Duodenal mucosa (tissue), 2 donors: Measurements from ENCODE around the gene PSMD14.
"Not testable (repeated sequence)": the region's sequence is repeated elsewhere in the genome, so short reads cannot be mapped to it uniquely, and the experiment has no call there.

ENCODE experiments used
- H3K27ac ChIP-seq: one replicate; pipeline ENCODE4 v1.7.0; 2013; ENCODE audit warnings: low read depth, low read length
- H3K27me3 ChIP-seq, 2 donors: one replicate each; pipeline ENCODE4 v1.7.0; 2013; ENCODE audit warnings: low read length in 2 of 2, control low read depth in 1 of 2; ENCODE audit not compliant: insufficient read depth in 2 of 2, control insufficient read depth in 1 of 2
- H3K36me3 ChIP-seq, 2 donors: one replicate each; pipeline ENCODE4 v1.7.0; 2013; ENCODE audit warnings: low read length in 2 of 2, control low read depth in 1 of 2; ENCODE audit not compliant: insufficient read depth in 2 of 2, control insufficient read depth in 1 of 2
- H3K4me1 ChIP-seq, 2 donors: one replicate each; pipeline ENCODE4 v1.7.0; 2013; ENCODE audit warnings: low read length in 2 of 2, control low read depth in 1 of 2; ENCODE audit not compliant: insufficient read depth in 2 of 2, control insufficient read depth in 1 of 2
- H3K4me3 ChIP-seq, 2 donors: one replicate each; pipeline ENCODE4 v1.7.0; 2013; ENCODE audit warnings: low read length in 2 of 2, low read depth in 1 of 2
- H3K9ac ChIP-seq, 2 donors: one replicate each; pipeline ENCODE4 v1.7.0; 2013; ENCODE audit warnings: low read length in 2 of 2, low read depth in 1 of 2
- H3K9me3 ChIP-seq, 2 donors: one replicate each; pipeline ENCODE4 v1.7.0; 2013; ENCODE audit warnings: low read length in 2 of 2, control low read depth in 1 of 2; ENCODE audit not compliant: control insufficient read depth in 1 of 2

The PSMD14 gene

DNA sequence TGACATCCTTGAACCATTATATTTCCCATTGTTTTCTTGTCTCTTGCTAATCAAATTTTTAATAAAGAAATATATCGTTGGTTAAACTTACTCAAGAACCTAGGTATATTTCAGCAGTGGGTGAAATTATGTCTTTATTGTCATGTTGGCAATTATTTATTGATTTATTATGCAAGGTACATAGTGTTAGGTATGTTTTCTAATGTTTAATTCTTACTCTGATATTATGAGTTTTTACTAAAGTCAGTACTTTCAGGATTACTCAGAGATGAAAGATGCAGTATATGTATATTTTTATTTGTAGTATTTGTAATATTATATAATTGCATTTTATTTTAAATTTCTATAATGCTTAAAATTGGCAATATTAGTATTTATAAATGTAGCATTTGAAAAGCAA is 46.9 kb downstream of the PSMD14 start:
- H3K9me3 ChIP-seq, result no peaks in the 10 kb centered on the region
- H3K36me3 ChIP-seq, result no peaks in the 10 kb centered on the region
- no peak overlapping the region for H3K27ac ChIP-seq
- no peak overlapping the region for H3K4me3 ChIP-seq
- no peak overlapping the region for H3K9ac ChIP-seq
- no peaks in the 10 kb centered on the region for H3K27me3 ChIP-seq
- H3K4me1 ChIP-seq, result peaks cover 0 to 4% of the 10 kb centered on the region in 2 donors

DNA sequence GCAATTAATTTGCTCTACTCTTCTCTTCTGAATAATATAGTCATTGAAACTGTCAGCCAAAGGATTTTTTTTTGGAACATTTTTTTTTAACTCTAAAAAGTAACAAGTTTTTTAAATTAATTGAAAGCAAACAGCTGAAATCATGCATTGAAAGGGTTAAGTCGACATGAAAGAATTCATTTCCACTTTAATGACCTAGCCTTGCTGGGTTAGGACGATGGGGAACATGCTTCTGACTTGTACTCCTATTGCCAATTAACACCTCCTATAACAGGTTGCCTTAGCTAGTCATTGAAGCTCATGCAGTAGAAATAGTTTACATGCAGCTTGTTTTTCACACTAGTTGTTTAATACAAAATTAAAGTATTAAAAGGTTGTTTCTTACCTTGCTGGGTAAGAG is 47.8 kb downstream of the PSMD14 start:
- no peaks in the 10 kb centered on the region for H3K9me3 ChIP-seq
- no peaks in the 10 kb centered on the region for H3K36me3 ChIP-seq
- H3K9ac ChIP-seq, result no peak overlapping the region
- no peaks in the 10 kb centered on the region for H3K4me1 ChIP-seq
- no peaks in the 10 kb centered on the region for H3K27me3 ChIP-seq
- H3K27ac ChIP-seq, result no peak overlapping the region
- no peak overlapping the region for H3K4me3 ChIP-seq

DNA sequence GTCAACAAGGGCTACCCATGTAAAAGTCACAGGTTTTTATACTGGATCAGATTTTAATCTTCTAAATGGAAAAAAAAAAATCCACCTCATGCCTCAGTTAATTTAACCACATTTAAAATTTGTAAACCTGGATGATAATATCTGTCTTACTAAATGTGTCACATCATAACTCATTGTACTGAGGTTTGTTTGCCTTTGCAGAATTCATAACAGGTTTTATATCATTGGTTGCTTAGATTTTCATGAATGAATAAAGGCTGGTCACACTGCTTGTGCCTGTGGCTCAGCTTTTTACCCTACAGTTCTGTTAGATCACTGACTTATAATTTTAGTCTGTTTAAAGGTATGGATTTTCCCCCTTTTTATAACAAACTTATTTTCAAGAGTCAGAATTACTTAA is 48.9 kb downstream of the PSMD14 start:
- peaks cover under 1 to 7% of the 10 kb centered on the region in 2 donors for H3K9me3 ChIP-seq
- no peak overlapping the region for H3K9ac ChIP-seq
- H3K4me1 ChIP-seq, result no peaks in the 10 kb centered on the region
- no peaks in the 10 kb centered on the region for H3K27me3 ChIP-seq
- H3K4me3 ChIP-seq, result no peak overlapping the region
- H3K27ac ChIP-seq, result no peak overlapping the region
- H3K36me3 ChIP-seq, result no peaks in the 10 kb centered on the region

DNA sequence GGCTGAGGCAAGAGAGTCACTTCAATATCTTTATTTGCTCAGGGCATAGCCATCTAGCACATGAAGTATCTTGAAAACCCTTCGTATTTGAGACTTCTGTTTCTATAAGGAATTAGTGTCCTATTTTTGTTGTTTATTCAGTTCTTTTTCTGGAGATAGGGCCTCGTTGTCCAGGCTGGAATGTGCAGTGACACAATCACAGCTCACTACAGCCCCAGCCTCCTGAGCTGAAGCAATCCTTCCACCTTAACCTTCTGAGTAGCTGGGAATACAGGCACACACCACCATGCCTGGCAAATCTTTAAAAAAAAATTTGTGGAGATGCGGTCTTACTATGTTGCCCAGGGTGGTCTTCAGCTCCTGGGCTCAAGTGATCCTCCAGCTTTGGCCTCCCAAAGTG is 50.6 kb downstream of the PSMD14 start:
- Histone ChIP-seq H3K4me1 (no peaks in the 10 kb centered on the region), H3K27me3 (no peaks in the 10 kb centered on the region), H3K9me3 (peaks cover 6 to 18% of the 10 kb centered on the region in 2 donors), H3K9ac (no peak overlapping the region), H3K36me3 (peaks cover 0 to 6% of the 10 kb centered on the region in 2 donors), H3K27ac (no peak overlapping the region), H3K4me3 (no peak overlapping the region)

DNA sequence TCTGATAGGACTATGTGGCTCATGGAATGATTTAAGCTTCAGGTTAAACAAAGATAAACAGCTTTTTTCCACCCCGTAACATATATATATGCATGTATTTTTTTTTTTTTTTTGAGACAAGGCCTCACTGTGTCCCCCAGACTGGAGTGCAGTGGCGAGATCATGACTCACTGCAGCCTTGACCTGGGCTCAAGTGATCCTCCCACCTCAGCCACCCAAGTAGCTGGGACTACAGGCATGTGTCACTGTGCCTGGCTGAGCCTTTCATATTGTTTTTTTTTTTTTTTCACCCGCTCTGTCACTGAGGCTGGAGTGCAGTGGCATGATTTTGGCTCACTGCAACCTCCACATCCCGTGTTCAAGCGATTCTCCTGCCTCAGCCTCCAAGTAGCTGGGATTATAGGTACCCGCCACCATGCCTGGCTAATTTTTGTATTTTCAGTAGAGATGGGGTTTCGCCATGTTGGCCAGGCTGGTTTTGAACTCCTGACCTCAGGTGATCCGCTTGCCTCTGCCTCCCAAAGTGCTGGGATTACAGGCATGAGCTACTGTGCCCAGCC is 52.0 kb downstream of the PSMD14 start:
- H3K27me3 ChIP-seq, H3K27ac ChIP-seq, H3K4me3 ChIP-seq, H3K36me3 ChIP-seq, H3K4me1 ChIP-seq, H3K9ac ChIP-seq: not testable (repeated sequence)
- H3K9me3 ChIP-seq, result peaks cover 6 to 18% of the 10 kb centered on the region in 2 donors

DNA sequence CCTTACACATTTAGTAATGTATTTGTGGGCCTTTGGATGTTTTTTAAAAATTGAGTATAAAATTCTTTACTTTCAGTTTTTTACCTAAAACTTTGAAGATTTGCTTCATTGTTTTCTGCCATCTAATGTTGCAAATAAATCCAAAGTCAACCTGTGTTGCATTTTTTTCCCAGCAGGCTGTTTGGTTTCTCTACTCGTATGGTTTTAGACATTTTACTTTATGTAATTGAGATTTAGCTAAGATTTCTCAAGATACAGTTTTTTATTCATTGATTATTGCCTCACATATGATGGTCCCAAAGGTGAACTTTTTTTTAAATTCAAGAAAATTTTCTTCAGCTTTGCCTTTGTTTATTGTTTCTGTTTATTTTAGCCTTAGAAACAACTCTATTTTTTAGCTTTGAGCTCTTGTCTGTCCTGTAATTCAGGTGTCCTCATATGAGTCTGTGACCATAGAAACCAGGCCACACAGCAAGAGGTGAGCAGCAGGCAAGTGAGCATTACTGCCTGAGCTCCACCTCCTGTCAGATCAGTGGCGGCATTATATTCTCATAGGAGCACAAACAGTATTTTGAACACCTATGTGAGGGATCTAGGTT is 54.4 kb downstream of the PSMD14 start:
- Histone ChIP-seq H3K27me3 (no peaks in the 10 kb centered on the region), H3K9ac (no peak overlapping the region), H3K9me3 (peaks cover 6 to 18% of the 10 kb centered on the region in 2 donors), H3K27ac (no peak overlapping the region), H3K4me3 (no peak overlapping the region), H3K36me3 (peaks cover 0 to 6% of the 10 kb centered on the region in 2 donors), H3K4me1 (no peaks in the 10 kb centered on the region)

DNA sequence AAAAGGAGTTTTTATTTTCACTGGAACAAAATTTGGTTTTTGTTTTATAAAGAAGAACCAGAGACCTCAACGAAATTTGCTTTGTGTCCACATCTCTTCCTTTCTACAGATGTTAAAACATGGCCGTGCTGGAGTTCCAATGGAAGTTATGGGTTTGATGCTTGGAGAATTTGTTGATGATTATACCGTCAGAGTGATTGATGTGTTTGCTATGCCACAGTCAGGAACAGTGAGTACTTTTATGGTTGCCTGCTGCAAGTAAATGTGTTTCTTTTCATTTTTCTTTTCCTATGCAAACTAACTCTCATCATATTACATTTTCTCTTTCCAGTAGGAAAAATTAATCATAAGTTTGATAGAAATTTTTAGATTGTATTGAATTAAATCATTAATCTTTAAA is 59.5 kb downstream of the PSMD14 start:
- Histone ChIP-seq H3K36me3 (peaks cover 7 to 10% of the 10 kb centered on the region in 2 donors), H3K4me3 (no peak overlapping the region), H3K9me3 (peaks cover 3 to 7% of the 10 kb centered on the region in 2 donors), H3K27ac (no peak overlapping the region), H3K27me3 (no peaks in the 10 kb centered on the region), H3K4me1 (no peaks in the 10 kb centered on the region), H3K9ac (no peak overlapping the region)

DNA sequence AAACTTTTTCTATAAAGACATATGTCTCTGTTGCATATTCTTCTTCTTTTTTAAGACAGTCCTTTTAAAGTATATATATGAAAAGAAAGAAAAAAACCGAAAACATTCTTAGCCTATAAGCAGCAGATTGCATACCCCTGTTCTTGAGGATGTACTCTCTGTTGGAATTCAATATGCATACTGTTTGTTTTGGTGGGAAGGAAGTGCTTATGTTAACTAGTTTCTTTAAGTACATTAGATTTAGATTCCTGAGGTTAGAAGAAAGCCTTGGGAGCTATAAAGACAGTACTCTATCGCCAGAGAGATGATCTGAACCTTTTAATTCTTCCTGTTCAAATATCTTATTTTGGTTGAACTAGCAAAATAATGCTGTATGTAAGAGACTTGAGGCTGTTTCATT is 61.1 kb downstream of the PSMD14 start:
- no peaks in the 10 kb centered on the region for H3K27me3 ChIP-seq
- no peak overlapping the region for H3K27ac ChIP-seq
- H3K36me3 ChIP-seq, result peaks cover 4 to 10% of the 10 kb centered on the region in 2 donors
- H3K9me3 ChIP-seq, result no peaks in the 10 kb centered on the region
- H3K9ac ChIP-seq, result no peak overlapping the region
- no peak overlapping the region for H3K4me3 ChIP-seq
- no peaks in the 10 kb centered on the region for H3K4me1 ChIP-seq

DNA sequence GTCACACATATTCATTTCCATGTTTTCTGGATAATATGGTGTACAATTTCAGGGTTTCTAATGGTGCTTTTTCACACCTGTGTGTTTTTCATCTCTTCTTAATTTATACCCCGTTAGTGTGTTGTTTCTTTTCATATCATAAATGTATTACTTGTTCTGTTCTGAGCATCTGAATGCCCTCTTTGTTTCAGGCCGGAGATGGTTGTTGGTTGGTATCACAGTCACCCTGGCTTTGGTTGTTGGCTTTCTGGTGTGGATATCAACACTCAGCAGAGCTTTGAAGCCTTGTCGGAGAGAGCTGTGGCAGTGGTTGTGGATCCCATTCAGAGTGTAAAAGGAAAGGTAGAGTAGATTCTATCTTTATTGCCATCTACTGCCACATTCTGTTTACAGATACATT is 62.8 kb downstream of the PSMD14 start:
- Histone ChIP-seq H3K27ac (no peak overlapping the region), H3K36me3 (peaks cover 4 to 10% of the 10 kb centered on the region in 2 donors)

DNA sequence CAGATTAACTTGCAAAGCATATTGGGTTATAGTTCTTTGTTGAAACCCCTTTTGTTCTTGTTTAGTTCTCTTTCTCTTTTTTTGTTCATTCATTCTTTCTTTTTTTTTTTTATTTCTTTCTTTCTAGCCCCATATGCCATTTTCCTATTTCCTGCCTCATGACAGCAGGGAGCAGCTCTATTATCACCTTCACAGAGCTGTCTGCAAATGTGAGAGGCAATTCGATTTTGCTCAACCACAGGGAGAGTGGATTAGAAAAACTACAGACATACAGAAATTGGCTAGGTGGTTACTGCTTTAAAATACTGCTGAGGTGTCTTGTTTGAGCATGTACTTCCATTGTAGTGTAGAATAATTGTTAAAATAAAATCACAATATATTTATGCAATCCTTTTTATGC is 63.6 kb downstream of the PSMD14 start:
- no peaks in the 10 kb centered on the region for H3K27me3 ChIP-seq
- H3K27ac ChIP-seq, result no peak overlapping the region
- H3K4me1 ChIP-seq, result no peaks in the 10 kb centered on the region
- H3K9ac ChIP-seq, result no peak overlapping the region
- H3K9me3 ChIP-seq, result no peaks in the 10 kb centered on the region
- H3K4me3 ChIP-seq, result no peak overlapping the region
- peaks cover 4 to 10% of the 10 kb centered on the region in 2 donors for H3K36me3 ChIP-seq

More for the DNA sequence above, 62.8 kb downstream of the PSMD14 start:
- Histone ChIP-seq H3K9me3 (no peaks in the 10 kb centered on the region), H3K9ac (no peak overlapping the region), H3K4me3 (no peak overlapping the region), H3K27me3 (no peaks in the 10 kb centered on the region), H3K4me1 (no peaks in the 10 kb centered on the region)
